G401 (cell line): ENCODE measurements around the gene ACKR1. TPM values are rescaled to one million over a fixed set of nuclear protein-coding genes. Genes with fewer than 3 reads are reported as not detected.
A peak's percentile ranks its signal among the peaks of the same experiment; 100 is the strongest.

Source experiments
- DNase-seq: peaks from one replicate; pipeline ENCODE4 v3.0.0-alpha.2; 2015; ENCODE audit warnings: low spot score
- in situ Hi-C: cut with HindIII; loops from 2 replicates; pipeline ENCODE4 v1.10.0; 2016; ENCODE audit warnings: low sequenced_read_pairs, mixed read lengths
- total RNA-seq: library from RNA; depleted of rRNA; stranded (reverse); fragments of >200 nt; shearing (Covaris generic); gene quantifications from 2 replicates; pipeline ENCODE4 v1.2.3, GENCODE V29; 2014

Gene ACKR1
- total RNA-seq, 1 experiment from 2014 or later = not detected

DNA sequence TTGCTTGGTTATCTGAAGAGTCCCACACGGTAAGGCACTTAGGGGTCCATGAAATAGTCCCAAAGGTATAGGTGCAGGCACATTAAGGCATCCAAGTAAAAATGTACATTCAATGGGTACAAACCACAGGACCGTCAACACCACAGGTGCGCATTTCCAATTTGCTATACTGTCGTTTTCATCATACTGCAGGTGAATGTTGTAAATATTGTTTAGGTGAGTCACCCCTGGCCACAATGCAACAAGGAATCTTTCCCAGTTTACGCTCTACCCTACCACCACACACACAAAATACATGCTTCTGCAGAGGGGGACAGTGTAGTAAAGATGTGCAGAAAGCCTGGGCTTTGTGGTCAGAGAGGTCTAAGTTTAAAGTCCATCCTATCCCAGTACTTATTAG lies 19.6 kb upstream of the ACKR1 start:
- in situ Hi-C loops = no loop called here
- DNase-seq = no peak

DNA sequence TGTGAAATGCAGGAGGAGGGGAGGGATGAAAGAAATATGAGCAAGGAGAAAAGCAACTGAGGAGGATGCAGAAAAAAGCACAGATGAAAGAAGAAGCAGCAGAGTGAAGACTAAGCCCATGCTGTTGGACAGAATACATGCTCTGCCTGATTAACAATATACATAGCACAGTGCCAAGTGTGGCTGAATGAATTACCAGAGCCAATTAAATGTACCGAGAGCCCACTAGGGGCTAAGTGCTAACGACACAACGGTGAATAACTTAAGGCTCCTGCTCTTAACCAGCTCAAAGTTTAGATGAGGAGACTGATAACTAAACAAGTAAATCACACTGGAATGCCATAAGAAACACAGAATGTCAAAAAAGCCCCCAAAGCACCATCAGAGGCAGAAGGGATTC lies 17.6 kb upstream of the ACKR1 start:
- no peak for DNase-seq
- in situ Hi-C loops = no loop called here

- in situ Hi-C loops = no loop called here
- DNase-seq = no peak
Observed at GRCh38 chr1:159187647-159188374, 16.9 kb upstream of the ACKR1 start.

GRCh38 chr1:159188375-159188788 lies 16.3 kb upstream of the ACKR1 start:
- in situ Hi-C loops = no loop called here
- DNase-seq = peak; percentile 70

DNA sequence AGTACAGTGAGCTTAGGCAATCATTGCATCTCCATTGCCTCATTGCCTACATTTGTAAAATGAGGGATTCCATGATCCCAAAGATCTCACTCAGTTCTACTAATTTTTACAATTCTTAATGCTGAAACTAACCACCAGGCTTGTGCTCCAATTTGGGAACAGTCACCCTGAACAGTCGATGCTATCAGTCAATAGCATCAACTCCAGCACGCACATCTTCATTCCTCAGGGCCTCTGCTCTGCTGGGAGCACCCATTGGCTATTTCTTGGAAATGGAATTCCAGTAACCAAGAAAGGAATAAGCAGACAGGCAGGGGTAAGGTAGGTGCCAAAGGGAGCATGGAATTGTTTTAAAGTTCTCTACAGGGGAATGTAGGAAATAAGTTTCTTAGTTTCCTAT lies 14.2 kb upstream of the ACKR1 start:
- DNase-seq = no peak
- in situ Hi-C loops = no loop called here

GRCh38 chr1:159196543-159196942 lies 8.1 kb upstream of the ACKR1 start:
- peak; percentile 23 for DNase-seq
- in situ Hi-C loops = no loop called here

DNA sequence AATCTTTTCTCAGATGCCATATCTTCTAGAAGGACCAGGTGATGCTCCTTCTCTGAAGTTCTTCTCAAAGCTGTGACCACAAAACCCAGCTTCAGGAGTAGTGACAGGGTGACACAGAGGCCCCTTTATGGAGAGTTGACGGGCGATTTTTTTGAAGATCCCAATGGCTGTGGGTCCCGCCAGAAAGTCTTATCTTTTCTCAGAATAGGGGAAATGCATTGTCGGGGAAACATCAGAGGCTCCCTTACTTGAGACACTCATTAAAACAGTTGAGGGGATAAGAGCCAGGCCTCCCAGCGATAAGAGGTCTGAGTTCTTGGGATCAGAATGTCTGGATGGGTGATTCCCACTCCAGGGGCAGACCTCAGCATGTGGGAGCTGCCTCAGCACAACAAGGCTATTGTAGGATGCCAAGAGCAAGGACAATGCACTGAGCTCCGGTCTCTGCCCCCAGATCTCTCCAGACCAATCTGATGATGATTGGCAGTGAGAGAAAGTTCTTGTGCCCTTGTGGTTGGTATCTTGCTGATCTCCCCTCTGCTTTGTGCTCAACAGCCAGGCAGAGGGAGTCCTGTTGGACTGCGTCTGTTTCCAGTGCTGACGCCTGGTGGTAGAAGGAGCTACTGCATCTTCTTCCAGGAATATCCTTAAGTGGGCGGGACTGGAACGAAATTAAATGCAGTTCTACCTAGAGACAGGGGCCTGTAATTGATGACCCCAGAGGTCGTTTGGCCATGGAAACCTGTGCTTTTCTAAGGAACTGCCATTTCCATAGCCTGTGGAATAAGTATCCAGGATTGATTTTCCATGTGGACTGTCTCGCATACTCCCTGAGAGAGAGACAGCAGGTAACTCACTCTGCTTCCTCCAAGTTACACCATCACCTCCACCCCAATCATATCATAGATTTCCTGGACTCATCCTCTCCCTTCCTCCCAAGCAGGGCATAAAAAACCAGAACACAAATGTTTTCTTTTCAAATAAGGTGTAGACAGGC lies 6.8 kb upstream of the ACKR1 start:
- in situ Hi-C loops = no loop called here

DNA sequence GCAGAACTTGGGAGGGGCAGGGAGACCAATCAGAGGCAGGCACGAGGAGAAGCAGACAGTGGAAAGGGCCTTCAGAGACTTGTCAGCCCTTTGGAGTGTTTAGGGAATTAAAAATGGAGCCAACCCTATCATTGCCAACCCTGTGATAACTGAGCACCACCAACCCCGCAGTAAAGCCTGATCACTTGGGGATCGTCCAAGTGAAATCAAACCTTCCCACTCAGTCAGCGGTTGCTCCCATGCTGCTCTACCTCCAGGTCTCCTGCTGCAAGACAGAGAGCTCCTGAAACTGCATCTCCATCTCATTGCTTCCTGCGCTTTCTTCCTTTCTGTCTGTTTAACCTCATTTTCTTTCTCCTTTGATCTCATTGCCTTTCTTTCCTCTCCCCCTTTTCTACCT lies 4.8 kb upstream of the ACKR1 start:
- in situ Hi-C loops = no loop called here
- DNase-seq = no peak

More for the DNA sequence above, 6.8 kb upstream of the ACKR1 start:
- peak; percentile 90 for DNase-seq

DNA sequence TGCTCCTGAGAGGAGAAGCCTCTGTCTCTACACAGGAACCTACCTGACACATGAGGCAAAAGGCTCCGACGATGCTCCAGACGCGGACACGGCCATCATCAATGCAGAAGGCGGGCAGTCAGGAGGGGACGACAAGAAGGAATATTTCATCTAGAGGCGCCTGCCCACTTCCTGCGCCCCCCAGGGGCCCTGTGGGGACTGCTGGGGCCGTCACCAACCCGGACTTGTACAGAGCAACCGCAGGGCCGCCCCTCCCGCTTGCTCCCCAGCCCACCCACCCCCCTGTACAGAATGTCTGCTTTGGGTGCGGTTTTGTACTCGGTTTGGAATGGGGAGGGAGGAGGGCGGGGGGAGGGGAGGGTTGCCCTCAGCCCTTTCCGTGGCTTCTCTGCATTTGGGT lies 3.9 kb upstream of the ACKR1 start:
- DNase-seq = no peak
- in situ Hi-C loops = no loop called here

DNA sequence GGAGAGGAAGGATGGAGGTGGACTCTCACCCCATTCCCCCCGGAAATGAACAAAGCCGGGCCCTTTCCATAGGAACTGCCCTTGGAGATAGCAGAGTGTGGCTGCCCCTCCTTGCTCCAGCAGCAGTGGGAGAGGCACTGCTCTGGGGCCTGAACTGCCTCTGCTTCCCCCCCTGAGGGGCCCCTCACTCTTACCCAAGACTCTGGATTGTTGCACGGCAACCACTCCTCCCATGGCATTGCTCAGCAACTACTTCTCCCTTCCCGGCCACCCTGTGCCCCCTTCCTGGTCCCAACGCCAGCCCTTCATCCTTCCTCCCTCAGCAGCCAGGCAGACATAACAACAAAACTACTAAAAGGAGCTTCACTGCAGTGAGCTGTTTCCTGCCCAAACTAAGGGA lies 3.0 kb upstream of the ACKR1 start:
- no peak for DNase-seq
- in situ Hi-C loops = no loop called here

GRCh38 chr1:159203610-159204009 lies 1.1 kb upstream of the ACKR1 start:
- DNase-seq = no peak

DNA sequence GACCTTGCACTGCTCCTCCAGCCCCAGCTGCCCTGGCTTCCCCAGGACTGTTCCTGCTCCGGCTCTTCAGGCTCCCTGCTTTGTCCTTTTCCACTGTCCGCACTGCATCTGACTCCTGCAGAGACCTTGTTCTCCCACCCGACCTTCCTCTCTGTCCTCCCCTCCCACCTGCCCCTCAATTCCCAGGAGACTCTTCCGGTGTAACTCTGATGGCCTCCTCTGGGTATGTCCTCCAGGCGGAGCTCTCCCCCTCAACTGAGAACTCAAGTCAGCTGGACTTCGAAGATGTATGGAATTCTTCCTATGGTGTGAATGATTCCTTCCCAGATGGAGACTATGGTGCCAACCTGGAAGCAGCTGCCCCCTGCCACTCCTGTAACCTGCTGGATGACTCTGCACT lies 550 bp downstream of the ACKR1 start:
- no peak for DNase-seq
- in situ Hi-C loops = no loop called here

More at GRCh38 chr1:159203610-159204009, 1.1 kb upstream of the ACKR1 start:
- in situ Hi-C loops = no loop called here

GRCh38 chr1:159206110-159206509 lies 1.4 kb downstream of the ACKR1 start:
- in situ Hi-C loops = no loop called here

GRCh38 chr1:159207080-159207479 lies 2.4 kb downstream of the ACKR1 start:
- no peak for DNase-seq
- in situ Hi-C loops = no loop called here

More at GRCh38 chr1:159206110-159206509, 1.4 kb downstream of the ACKR1 start:
- DNase-seq = peak; percentile 65

DNA sequence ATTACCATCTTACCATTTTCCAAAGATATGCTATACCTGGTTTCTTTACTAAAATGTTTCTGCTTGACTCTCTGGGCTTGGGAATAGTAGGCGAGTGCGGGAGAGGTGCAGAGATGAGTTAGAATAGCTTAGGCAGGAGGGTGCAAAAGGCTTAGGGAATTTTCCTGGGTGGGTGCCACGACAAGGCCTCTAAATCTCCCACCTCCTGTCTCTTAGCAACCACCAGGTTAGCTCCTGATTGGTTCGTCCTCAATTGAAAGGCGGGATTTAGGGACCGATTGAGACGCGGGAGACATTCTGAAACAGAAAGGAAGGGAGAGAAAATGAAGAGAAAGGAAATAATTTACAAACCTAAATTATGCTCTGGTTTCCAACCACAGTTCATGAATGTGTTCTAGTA lies 3.1 kb downstream of the ACKR1 start:
- peak; percentile 97 for DNase-seq
- in situ Hi-C loops = no loop called here

GRCh38 chr1:159208175-159208825 lies 3.6 kb downstream of the ACKR1 start:
- in situ Hi-C loops = no loop called here
- DNase-seq = no peak

DNA sequence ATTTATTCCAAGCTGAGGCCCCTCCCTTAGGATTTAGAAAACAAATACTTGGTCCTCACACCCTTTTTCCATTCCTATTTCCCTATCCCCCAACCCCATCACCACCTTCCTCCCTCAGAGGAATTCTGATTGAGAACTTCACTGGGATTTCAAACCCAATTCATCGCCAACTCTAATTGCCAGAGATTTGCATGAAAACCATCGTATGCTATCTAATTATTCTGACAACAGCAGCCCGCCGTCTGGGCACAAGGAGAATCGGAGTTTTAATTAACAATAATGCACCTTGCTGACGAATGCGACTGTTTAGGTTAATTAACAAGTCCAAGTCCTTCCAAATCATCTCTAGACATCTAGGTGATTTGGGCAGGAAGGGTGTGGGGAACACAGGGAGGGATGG lies 4.4 kb downstream of the ACKR1 start:
- in situ Hi-C loops = no loop called here
- DNase-seq = no peak

- DNase-seq = peak; percentile 79
- in situ Hi-C loops = no loop called here
Observed at GRCh38 chr1:159211331-159212136, 6.9 kb downstream of the ACKR1 start.

DNA sequence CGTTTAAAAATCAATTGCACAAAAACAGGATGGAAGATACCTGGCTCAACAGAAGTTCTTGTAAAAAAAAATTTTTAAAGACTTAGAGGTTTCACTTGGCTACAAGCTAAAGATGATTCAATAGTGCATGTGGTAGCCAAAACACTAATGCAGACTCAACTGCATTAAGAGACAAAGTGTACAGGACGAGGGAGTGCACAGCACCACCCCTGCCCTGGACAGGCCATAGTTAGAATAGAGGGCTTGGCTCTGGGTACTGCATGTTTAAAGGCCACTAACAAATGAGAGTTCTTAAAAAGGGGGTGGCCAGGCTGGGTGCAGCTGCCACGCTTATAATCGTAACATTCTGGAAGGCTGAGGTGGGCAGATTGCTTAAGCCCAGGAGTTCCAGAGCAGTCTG lies 7.9 kb downstream of the ACKR1 start:
- in situ Hi-C loops = no loop called here

More for the DNA sequence above, 7.9 kb downstream of the ACKR1 start:
- DNase-seq = no peak
